Glomerular visceral epithelial cell (primary cell): ENCODE results near the gene METTL17.
A peak's percentile ranks its signal among the peaks of the same experiment; 100 is the strongest.
"Not testable (repeated sequence)": the region's sequence is repeated elsewhere in the genome, so short reads cannot be mapped to it uniquely, and the experiment has no call there.

Experiments
- DNase-seq: peaks from one replicate; pipeline ENCODE4 v3.0.0-alpha.2; 2016; ENCODE audit errors: extremely low spot score

METTL17 gene

DNA sequence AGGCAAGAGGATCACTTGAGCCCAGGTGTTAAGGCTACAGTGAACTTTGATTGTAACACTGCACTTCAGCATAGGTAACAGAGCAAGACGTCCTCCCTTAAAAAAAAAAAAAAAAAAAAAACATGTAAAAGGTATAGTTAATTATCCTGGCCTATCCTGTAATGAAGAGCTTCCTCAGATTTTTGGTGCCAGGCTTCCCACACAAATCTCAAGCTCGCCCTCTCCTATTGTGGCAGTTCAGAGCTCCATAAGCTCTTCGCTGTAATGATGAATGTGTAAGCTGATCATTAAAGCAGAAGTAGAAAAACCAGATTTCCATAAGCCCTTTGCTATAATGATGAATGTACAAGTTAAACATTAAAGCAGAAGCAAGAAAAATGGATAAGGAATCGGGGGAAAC lies 7.3 kb downstream of the METTL17 start:
- DNase-seq: no peak

DNA sequence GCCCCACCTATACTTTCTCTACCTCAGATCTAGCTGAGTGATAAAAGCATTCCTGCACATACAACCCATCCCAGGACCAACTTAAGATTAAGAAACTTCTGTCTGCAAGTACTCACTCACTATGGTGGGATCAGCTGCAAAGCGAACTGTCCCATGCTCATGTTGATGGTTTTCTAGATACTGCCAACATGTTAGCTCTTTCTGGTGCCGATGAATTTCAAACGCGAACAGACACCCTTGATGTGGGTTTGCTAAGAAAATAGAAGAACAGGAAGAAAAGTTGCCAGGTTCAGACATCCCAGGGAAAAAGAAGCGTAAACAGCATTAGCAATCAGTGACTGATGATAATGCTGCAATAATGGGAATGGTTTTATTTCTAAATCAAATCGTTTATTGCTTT lies 7.8 kb downstream of the METTL17 start:
- no peak for DNase-seq

DNA sequence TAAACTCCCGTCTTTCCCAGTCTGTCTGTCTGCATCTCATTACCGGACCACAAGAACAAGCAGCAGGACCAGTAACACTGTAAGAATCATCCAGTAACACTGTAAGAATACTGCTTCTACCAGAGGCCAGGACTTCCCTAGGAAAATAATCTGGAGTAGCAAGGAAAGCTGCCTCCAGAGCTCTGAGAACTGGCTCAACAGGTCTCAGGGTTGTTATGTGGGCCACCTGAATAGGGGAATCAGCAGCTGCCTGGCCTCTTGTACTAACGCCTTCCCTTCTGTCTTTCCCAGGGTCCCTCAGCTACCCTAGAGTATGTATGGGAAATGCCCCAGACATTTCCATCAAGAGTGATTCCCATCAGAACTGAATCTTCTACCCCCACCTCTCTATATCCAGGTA lies 8.4 kb downstream of the METTL17 start:
- DNase-seq: no peak

DNA sequence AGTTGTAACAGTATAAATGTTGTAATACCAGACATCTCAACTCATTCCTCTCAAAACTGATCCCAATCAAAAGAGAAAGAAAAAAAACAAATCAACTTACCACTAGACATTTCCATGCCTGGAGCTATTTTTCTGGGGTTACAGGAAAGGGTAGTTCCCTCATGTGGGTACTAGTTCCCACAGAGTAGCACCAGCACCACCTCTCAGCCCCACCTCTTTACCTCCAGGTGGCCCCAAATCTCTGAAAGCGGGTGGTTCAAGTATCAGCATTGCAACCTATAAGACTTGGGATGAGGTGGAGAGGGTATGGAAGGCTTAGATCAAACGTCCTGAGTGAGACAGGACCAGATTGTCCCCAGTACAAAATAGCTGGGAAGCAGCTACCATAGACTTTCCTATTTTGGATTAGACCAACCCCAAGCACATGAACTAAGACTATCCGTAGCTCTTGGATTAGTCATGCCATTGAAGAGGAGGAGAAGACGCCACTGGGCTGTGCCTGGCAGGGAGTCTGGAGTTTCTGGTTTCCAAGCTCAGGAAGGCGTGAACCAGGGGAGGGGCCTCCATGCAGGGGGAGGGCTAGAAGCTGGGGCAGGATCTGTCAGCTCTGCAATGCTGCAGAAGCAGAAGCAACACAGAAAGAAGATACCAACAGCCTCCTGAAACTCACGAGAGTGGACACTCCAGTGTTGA lies 9.0 kb downstream of the METTL17 start, which contains the start of gene SLC39A2:
SLC39A2 (plus strand) TSS at position 620 of the 693 bp plus-strand sequence. CDS start 154 bp downstream, outside the sequence.
- no peak for DNase-seq

DNA sequence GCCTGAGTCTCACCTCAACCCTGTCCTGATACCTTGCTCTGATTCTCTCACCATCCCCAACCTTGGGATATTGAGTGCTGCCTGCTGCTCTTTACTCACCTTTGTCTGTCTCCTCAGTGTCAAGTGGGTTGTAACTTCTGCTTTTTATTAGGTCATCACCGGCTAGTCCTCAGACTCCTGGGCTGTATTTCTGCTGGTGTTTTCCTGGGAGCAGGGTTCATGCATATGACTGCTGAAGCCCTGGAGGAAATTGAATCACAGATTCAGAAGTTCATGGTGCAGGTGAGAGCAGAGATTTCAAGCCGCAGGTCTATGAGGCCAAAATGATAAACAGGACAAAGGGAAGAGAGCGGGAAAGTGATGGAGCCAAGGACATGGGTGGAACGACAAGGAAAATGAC lies 9.8 kb downstream of the METTL17 start:
- DNase-seq: no peak

DNA sequence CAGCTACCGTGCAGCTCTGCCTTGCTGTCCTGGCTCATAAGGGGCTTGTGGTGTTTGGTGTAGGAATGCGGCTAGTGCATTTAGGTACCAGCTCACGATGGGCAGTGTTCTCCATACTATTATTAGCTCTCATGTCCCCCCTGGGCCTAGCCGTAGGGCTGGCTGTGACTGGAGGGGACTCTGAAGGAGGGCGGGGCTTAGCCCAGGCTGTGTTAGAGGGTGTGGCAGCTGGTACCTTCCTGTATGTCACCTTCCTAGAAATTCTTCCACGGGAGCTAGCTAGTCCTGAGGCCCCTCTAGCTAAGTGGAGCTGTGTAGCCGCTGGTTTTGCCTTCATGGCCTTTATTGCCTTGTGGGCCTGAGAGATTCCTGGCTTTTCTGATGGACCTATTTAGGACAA lies 11.4 kb downstream of the METTL17 start:
- DNase-seq: no peak

DNA sequence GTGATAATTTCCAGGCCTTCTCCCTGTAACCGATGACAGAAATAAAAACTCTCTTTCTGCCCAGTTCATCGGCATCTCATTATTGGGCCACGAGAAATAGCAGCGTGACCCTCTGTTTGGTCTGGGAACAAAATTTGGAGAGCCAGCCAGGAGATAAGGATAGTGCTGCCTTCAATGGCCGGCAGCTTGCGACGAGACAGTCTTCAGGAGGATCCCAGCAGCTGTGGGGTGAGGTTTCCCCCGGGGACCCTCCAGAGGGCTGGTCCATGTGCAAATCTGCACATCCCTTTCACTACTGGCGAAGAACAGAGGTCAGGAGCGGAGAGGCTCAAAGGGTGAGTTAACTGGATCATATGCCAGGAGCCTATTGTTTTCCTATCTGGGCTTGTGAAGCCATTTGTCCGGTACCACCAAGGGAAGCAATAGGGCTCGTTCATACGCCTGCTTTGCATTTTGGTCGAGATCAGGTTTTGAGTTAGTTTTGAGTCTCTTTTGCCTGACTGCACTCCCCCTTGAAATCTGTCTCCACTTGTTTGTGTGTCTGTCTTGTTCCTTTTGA lies 14.1 kb downstream of the METTL17 start:
- no peak for DNase-seq

DNA sequence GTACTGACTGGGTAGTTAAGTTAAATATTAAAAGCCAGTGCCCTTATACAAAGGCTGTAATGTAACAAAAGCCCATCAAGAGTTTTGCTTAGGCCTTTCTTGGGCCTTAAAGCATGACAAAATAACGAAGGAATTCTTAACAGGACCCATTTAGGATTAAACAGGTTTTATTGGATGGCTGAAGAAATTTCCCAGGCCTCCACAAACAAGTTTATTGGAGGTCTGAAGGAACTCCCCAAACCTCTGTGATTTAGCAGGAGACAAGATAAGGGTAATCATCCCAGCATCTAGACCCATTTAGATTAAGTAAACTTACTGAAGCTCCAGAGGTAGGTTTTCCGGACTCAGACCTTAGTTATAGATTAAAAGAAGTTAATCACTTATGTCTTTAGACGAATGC lies 19.9 kb downstream of the METTL17 start:
- DNase-seq: not testable (repeated sequence)

DNA sequence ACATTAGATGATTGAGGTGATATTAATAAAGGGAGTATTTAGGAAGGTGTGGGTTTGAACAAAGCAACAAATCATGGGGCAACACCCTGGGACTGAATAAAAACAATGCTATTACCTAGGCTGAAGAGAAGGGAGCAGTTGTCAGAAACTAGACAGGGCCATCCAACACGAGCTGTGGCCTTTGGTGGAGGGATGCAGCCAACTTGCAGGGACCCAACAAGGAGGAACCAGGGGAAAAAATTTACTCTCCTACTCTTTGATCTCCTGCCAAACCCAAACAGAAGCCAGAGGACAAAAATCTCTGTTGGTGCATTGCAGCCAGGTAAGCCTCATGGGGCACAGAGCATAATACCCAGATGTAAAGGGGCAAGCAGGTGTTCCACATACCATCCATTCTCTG lies 21.4 kb downstream of the METTL17 start:
- no peak for DNase-seq

DNA sequence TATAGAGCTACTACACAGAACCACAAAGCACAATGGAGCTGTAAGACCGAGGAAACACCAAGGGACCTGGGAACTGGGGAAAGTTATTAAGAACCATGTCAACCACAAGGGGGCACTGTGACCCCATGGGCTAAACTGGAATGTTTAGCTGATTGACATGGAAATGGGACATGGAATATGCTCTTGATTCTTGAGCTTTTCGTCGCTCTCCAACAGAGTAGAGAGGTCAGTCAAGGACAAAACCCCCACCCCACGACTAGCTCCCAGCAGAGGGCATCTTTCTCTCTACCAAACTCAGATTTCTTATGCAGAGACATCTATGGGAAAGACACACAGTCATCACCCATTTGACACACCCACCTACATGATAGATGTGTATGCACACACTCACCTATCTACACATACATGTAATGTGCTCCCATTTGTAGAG lies 25.0 kb downstream of the METTL17 start:
- peak; percentile 84 for DNase-seq

DNA sequence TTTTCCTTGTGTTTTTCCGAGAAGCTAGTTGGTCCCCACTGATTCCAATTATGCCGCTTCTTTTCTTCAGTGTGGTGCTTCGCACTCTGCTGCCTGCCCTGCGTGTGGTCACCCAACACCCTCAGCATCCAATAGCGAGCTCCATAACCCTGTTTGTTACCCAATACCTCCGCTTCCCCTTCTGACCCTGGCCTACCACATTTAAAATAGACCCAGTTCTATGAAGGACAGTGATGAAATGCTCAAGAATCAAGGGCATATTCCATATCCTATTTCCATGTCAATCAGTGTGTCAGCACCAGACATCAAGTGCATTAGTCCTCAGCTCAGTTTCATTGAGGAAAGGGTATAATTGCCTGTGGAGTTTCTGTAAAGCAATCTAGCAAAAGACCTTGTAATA lies 25.5 kb downstream of the METTL17 start:
- no peak for DNase-seq

DNA sequence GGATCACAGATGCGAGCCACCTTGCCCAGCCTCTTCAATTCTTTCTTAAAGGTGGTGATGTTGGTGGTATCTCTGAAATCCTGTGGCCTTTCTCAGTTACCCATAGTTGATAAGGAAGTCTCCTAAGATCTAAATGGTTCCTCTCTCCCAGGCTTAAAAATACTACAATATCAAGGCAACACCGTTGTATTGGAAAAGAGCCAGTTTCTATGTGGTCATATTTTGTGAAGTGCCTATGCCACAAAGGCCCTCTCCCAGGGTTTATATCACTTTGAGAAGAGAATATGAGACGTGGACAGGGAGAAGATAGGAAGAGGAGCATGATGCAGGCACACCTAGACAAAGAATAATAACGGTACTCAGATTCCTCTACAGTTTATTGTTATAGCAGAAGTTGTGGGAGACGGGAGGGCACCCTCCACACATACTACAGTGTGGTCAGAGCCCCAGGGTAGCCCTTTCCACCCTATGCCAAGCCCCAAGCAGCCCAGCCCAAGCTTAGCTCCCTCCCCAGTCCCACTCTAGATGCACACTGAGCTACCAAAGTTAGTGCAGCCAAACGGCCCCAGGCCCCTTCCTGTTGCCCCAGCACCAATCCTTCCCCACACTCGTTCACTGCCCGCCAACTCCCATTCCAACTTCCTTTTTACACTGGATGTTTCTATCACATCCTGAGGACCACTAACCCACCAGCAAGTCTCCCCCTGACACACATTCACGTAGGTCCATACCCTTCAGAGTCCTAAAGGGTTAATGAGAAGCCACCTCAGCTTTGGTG lies 26.8 kb downstream of the METTL17 start:
- DNase-seq: no peak

DNA sequence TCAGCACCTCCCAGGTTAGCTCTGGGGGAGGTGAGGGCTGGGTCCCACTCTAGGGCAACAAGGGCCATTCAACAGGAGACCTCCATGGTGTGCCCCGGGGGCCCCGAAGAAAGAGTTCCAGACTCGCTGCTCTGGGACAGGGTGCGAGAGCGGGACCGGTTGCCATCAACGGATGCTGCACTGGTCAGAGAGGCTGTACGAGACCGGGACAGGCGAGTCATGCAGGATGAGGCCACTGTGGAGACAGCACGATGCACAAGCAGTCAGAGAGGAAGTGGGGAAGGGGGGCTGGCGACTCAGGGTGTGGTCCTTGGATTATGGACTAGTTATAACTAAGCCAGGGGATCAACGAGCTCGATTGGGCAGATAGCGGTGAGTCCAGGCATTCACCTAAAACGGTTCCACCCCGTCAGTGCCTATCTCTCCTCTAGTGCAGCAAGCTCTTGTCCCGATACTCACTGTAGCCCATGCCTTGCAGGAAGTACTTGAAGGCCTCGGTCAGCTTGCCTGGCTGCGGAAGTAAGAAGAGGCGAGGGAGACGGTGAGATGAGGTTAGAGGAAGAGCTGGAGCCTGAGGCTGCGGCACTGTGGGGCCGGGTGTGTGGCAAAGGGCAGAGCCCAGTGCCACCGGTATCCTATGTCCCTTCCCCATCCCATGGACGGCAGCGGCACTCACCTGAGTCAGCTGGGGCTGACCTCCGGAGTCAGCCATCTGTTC lies 27.9 kb downstream of the METTL17 start:
- DNase-seq: no peak

DNA sequence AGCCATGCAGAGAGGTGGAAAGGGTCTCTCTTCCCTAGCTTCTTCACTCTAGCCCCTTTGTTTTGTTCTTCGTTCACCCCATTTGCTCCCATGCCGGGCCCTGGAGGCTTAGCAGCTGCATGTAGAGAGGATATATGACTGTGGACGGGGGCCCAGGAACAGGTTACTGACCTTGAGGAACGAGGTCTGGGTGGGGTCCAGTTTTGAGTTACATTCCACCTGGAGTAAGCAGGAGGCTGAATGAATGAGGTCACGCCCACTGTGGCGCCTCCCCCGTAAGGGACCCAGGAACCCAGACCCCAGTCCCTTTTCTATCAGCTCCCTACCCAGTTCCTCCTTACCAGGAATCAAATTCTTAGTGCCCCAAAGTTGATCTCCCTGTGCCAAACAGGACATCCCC lies 28.5 kb downstream of the METTL17 start:
- no peak for DNase-seq

DNA sequence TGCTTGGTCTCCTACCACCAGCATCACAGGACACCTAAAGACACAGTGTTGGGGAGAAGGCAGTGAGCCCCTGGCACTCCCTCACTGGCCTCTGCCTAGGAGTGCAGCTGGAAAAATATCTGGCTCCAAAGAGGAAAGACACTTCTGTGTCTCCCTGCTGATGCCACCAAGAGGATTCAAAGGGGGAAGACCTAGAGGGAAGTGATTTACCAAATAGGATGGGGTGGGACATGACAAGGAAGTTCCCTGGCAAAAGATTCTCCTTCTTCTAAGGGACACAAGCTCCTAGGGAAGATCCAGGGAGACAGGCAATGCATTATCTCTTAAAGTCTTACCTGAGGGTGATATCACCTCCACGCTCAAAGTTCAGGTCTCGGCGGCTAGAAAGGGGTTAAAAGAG lies 29.0 kb downstream of the METTL17 start:
- DNase-seq: no peak

DNA sequence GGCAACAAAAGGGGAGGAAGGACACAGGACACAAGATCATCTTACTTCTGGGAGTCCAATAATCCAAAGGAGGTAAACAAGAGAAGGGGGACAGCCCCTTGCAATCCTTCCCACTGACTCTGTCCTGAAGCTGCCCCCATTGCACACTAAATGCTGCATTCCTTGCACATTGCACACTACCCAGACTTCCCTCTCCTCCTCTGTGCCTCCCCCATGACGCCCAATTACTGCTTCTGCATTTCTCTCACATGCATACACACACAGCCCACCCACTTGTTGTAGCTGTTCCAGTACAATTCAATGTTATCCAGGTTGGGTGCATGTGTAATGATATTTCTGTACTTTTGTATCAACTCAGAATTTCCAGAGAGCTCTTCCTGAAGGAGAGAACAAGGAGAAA lies 29.6 kb downstream of the METTL17 start:
- no peak for DNase-seq

DNA sequence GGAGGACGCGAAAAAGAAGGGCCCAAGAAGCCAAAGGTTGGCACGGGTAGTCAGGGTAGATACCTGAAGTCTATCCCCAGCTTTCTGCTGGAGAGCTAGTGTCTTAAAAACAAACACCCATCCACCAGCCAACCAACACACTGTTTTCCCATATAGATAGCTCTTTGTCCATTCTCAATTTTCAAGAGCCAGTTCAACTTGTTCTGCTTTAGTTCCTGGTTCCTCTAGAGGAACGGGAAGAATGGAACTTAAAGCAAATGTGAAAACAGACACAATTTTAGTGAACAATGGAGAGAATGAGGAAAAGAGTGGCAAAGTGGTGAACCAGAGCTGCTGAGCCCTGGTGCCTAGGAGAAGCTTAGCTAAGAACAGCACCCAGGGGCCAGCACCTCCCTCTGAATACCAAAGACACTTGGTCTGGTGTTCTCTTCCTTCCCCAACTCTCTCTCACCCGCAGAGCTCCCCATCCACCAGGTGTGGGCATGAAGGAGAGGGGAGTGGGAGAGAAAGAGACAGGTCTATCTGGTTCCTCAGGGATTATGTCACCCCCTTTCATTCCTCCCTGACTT lies 31.3 kb downstream of the METTL17 start:
- DNase-seq: no peak

DNA sequence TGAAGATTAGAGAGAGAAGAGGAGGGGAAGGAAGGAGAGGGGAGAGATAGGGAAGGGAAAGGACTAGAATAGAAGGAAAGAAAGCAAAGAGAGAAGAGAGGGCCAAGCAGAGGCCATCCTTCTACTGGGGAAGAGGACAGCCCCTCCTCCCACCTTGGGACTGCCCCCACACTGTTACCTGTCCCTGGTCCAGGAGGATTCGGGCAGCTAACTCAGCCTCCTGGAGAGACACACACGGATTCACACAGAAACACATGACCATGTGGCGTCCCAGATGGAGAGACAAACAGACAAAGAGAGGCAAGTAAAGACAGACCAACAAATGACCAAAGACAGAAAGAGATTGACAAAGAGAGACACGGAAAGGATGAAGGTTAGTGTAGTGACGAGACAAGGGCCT lies 32.9 kb downstream of the METTL17 start:
- DNase-seq: no peak

DNA sequence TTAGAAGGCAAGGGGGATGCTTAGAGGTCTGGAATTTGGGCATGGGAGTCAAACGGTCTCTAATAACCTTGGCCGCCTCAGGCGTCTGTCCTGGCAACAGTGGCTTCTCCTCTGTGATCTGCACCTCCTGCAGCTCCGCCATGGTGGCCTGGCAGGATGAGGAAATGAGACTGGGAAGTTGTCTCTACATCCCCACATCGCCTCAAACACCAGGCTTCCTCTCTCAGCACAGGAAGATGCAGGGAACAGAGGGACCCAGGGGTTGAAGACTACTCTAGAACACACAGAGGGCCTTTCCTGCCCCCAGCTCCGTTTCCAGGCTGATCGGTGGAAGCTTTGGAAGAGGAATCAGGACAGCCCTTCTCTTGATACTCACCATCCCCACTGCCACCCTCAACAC lies 33.4 kb downstream of the METTL17 start:
- DNase-seq: no peak

DNA sequence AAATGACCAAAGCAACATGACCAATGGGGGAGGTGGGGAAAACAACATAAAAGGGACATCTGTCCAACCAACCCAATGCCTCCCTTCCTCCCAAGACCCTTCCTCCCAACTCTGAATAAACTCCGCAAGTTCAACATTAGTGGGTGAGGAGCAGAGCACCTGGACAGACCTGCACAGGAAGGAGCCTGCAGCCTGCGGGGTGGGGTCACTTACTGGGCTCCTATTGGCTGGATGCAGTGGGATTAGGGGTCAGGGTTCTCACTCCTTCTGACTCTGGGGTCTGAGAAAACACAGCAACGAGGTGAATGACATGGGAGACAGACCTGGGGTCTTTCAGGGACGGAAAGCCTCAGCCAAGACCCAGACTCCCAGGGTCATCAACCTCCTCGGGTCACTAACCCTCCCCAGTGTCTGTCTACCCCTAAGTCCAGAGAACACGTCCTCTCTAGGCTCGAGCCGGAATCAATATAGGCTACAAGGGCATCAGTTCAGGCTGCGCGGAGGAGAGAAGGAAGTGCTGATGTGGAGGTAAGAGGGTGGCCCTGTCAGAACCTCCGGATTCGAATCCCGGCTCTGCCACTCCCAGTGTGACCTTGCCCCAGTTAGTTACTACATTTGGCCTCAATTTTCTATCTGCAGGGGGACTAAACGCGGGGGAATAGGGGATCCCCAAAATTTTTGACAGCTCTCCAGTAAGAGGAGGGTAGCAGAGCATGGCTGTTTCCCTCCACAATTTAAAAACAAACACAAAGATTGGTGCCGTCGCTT lies 34.2 kb downstream of the METTL17 start:
- no peak for DNase-seq
